DOHH2 (cell line): ENCODE measurements around the gene DNAJC15.

Experiments used
- CTCF ChIP-seq: fragments of 200-600 bp; sonication (generic); IDR thresholded peaks from one replicate; pipeline ENCODE4 v1.5.1; 2014; ENCODE audit warnings: antibody characterized with exemption, mild to moderate bottlenecking, low read depth, low read length; ENCODE audit not compliant: poor library complexity, severe bottlenecking
- EZH2phosphoT487 ChIP-seq: fragments of 200-600 bp; sonication (generic); IDR thresholded peaks from 2 replicates; pipeline ENCODE4 v1.6.1; 2017; ENCODE audit warnings: borderline replicate concordance, mild to moderate bottlenecking, antibody characterized with exemption, low read length, moderate library complexity, mixed read lengths

GRCh38 chr13:43014162-43014561 lies 9.2 kb upstream of the DNAJC15 start:
- TF ChIP-seq CTCF = no peak
- no peak for TF ChIP-seq EZH2phosphoT487
